Measurements from ENCODE around the gene TNNC2.

TNNC2 gene

GRCh38 chr20:45775411-45775810, 51.7 kb downstream of the TNNC2 start:
- Histone ChIP-seq H3K4me3 (no peak overlapping the region), H3K36me3 (replicated peaks) (no peaks in the 10 kb centered on the region), H3K4me1 (no peaks in the 10 kb centered on the region), H3K9me3 (no peaks in the 10 kb centered on the region), H3K27me3 (ENCODE audit: low read depth) (peaks cover 24% of the 10 kb centered on the region)
- no peak for DNase-seq (ENCODE audit: low spot score in 2 of 2)
- in situ Hi-C loops (cut with MboI; ENCODE audit: low sequenced_read_pairs) = loop anchor here (10.0 kb wide), 2 partner anchors 321 to 461 kb away; no protein-coding TSS in a partner anchor

- Histone ChIP-seq H3K4me3 (no peak overlapping the region), H3K9me3 (no peaks in the 10 kb centered on the region), H3K4me1 (no peaks in the 10 kb centered on the region), H3K27me3 (ENCODE audit: low read depth) (peaks cover 24% of the 10 kb centered on the region), H3K36me3 (replicated peaks) (no peaks in the 10 kb centered on the region)
- DNase-seq (ENCODE audit: low spot score in 2 of 2) = no peak
- in situ Hi-C loops (cut with MboI; ENCODE audit: low sequenced_read_pairs) = loop anchor here (5.0 to 10.0 kb wide), 3 partner anchors 233 to 460 kb away; no protein-coding TSS in a partner anchor
These were observed 52.2 kb downstream of the TNNC2 start for GRCh38 chr20:45774945-45775344.

Data from HAP-1 (cell line).